Smooth muscle cell of the brain vasculature (primary cell): ENCODE data around the gene AIF1L.
"Not testable (repeated sequence)": the region's sequence is repeated elsewhere in the genome, so short reads cannot be mapped to it uniquely, and the experiment has no call there.

Experiments
- DNase-seq: peaks from one replicate; pipeline ENCODE4 v3.0.0-alpha.2; 2012; ENCODE audit warnings: low read depth, low spot score

The AIF1L gene

DNA sequence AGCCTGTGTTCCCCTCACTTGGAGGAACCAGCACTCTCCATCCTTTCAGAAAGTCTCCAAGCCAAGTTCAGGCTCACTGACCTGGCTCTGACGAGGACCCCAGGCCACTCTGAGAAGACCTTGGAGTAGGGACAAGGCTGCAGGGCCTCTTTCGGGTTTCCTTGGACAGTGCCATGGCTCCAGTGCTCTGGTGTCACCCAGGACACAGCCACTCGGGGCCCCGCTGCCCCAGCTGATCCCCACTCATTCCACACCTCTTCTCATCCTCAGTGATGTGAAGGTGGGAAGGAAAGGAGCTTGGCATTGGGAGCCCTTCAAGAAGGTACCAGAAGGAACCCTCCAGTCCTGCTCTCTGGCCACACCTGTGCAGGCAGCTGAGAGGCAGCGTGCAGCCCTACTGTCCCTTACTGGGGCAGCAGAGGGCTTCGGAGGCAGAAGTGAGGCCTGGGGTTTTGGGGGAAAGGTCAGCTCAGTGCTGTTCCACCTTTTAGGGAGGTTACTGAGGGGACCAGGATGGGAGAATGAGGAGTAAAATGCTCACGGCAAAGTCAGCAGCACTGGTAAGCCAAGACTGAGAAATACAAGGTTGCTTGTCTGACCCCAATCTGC is 24.4 kb downstream of the AIF1L start:
- no peak for DNase-seq

DNA sequence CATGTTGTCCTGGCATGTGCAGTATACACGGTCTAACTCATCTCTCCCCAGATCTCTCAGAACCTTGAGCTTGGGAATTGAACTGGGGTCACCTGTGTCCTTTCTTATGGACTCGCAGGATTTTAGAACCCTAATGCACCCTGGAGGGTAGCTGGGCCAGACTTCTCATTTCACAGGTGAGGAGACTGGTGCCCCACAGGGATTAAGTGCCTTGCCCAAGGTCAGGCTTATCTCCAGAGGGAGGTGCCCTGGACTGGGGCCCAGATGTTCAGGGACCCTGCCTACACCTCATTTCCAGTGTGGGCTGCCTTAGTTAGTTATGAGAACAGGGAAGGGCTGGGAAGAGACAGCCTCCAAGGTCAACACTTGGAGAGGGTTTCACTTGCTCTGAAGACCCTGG is 25.0 kb downstream of the AIF1L start:
- no peak for DNase-seq

DNA sequence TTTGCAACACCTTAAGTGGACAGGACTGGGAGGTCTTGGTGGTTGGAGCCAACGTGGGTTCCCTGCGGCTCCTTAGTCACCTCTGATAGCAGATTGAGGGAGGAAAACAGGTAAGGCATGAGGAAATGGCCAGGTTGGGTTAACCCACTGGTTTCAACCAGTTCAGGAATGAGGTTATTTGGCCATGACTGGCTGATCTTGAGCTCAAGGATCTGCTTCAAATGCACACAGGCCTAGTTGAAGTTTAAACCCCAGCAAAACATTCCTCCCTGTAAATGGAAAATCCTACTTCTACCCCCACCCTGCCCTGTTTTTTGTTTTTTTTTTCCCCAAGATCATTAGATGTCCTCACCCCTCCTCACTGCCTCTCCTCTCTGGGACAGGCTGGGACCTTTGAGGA is 25.8 kb downstream of the AIF1L start:
- no peak for DNase-seq

DNA sequence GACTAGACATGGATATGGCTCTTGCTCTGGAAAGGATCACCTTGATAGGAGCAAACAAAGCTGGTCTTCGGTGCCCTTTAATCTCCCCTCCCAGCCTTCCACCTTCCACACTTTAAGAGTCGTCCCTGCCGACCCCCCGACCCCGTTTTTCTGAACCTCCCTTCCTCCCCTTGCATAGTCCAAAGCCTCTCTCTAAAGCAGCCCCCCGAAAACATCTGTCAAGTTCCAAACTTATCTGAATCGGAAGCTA is 28.6 kb downstream of the AIF1L start:
- DNase-seq = no peak

DNA sequence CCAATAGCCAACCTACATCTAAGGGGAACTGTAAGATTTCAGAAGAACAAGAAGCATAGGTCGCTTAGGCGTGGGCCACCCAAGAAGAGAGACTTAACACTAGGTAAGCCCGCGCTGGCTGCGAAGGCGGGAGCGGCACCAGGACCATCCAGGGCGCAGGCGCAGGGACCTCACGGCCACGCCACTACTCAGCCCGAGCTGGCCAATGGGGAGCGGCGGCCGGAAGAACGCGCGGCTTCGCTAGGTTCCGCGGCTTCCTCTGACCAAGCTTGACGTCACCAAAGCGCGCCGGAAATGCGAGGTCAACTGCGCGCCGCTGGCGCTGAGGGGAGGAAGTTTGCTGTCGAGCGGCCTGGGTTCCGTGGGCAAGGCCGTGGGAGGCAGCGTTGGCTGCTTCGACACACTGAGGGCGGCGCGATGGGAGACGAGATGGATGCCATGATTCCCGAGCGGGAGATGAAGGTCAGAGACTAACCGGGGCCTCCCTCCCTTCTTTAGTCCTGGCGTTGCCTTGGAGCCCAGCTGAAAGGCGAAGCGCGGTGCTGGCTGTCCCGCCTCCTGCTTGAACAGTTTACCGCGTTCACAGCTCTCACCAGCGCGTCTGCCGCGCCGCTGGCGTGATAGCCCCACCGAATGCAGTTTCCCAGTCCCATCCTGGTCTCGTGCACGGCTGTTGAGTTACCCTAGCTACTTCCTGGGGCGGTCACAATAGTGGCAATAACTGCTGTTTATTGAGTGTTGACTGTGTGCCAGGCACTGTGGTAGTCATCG is 29.1 kb downstream of the AIF1L start, which contains the start of gene NUP214:
Gene NUP214, plus strand, starts transcription at position 299 of the 771 bp plus-strand sequence. Its CDS starts 119 bp downstream, at position 418.
- DNase-seq = peak; percentile 96

DNA sequence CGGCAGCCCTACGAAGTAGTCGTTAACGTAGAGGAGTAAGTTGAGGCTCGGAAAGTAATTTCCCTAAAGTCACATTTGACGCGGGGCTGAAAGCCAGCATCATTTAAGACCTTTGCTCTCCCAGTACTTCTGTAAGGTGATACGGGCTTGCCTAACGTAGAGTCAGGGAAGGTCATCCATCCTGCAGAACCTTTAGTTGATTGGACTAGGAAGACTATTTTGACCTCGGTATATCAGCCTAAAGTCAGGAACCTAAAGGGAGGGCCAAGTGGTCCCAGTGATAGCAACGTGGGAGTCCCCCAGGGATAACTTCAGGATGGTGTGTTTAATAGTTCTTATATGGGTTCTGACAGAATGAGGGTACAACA is 29.7 kb downstream of the AIF1L start:
- no peak for DNase-seq

DNA sequence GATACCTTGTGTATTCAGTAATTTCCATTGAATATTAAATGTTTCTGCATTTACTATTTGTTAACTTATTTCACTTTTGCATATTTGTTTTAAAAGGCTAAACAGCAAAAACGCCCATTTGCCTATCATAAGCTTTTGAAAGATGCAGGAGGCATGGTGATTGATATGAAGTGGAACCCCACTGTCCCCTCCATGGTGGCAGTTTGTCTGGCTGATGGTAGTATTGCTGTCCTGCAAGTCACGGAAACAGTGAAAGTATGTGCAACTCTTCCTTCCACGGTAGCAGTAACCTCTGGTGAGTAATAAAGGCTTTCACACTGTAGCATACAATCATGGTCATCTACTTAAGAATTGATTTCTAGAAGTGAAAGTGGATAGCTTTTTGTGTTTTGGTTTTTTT is 32.9 kb downstream of the AIF1L start:
- no peak for DNase-seq

DNA sequence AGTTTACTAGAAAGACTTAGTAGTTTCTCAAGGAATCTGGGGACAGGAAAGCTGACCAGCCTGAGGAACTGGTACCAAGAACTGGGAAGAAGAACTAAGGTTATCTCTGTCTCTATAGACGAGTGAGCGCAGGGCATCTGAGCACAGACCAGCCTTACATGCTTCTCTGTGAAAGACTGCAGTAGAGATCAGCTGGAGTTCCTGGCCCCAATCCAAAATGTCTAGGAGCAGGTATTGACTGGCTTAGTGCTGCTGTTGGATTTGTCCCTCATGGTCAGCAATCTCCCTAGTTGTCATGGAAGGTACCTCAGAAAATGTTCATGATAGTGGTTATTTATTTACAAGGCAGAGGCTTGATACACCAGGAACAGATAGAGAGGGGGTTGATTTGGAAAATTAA is 42.3 kb downstream of the AIF1L start:
- DNase-seq = no peak

DNA sequence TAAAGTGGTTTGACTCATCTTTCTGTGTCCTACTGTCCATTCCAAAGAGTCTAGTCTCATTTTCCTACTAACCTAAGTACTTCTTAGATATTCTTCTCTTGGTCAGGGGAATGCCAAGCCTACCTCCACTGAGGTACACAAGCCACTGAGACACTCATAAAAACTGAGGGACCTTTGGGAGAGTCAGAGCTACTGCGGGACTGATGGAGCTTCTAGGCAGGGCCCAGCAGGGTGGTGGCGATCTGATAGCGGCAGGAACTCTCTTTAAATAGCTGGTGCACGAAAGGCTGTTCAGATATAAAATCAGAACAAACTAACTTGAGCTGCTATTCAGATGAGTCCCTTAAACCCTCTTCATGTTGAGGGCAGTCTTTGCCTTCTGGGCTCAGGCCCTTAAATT is 43.8 kb downstream of the AIF1L start:
- DNase-seq = no peak

DNA sequence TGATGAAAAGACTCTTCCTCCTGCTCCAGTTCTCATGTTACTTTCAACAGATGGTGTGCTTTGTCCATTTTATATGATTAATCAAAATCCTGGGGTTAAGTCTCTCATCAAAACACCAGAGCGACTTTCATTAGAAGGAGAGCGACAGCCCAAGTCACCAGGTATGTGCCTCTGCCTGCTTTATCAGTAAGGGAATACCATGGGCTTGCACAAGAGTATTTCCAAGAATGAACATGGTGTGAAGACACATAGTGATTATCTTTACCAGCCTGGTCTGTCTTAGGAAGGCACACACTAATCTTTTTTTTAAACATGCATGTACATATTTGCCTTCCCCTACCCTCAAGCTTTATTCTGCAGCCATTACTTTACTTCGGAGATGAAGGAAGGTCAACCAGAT is 44.2 kb downstream of the AIF1L start:
- no peak for DNase-seq

DNA sequence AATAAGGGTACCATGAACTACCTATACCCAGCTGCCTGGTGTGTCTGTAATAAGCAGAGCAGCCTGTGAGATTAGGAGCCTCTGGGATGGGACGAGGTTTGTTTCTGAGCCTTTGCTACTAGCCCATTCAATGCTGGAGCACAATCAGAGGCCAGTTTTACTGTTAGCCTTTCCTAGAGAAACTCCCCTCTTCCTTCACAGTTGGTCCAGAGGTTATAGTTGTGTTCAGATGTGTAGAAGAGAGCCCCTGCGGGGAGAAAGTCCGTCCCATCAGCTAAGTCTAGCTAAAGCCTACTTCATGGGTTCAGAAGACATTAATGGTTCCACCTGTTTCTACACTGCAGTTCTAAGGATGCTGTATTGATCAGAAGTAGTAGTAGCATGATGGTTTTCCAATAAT is 45.8 kb downstream of the AIF1L start:
- no peak for DNase-seq

DNA sequence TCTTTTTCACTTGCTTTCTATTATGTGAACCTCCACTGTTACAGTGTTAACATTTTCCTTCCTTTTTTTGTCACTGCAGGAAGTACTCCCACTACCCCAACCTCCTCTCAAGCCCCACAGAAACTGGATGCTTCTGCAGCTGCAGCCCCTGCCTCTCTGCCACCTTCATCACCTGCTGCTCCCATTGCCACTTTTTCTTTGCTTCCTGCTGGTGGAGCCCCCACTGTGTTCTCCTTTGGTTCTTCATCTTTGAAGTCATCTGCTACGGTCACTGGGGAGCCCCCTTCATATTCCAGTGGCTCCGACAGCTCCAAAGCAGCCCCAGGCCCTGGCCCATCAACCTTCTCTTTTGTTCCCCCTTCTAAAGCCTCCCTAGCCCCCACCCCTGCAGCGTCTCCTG is 47.9 kb downstream of the AIF1L start:
- DNase-seq = no peak

DNA sequence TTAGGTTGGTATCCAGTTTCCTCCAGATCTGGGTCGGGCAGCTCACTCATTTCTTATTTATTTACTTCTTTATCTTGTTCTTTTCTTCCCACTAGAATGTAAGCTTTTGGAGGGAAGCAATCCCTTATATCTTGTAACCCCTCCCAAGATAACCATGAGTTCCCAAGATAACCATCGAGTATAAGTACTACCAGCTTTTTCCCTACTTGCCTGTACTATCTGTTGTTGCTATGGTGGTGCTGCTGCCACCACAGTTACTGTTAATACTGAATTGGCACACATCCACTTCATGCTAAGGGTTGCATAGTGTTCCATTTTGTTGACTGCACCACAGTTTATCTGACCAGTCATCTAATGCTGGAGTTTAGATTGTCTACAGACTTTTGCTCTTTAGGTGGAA is 48.9 kb downstream of the AIF1L start:
- no peak for DNase-seq

DNA sequence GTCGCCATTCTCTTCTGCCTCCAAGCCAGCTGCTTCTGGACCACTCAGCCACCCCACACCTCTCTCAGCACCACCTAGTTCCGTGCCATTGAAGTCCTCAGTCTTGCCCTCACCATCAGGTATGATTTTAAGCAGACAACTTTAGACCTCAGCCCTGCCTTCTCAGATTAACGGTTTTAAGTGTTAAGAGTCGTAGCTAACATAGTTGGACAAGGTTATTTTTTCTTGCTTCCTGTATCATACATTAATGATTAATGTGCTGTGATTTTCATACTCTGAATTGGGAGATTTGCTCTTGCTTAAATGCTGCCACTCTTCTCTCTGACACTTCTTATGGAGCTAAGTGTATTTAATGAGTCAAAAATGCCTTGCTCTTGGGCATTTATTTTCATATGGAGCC is 49.9 kb downstream of the AIF1L start:
- no peak for DNase-seq

DNA sequence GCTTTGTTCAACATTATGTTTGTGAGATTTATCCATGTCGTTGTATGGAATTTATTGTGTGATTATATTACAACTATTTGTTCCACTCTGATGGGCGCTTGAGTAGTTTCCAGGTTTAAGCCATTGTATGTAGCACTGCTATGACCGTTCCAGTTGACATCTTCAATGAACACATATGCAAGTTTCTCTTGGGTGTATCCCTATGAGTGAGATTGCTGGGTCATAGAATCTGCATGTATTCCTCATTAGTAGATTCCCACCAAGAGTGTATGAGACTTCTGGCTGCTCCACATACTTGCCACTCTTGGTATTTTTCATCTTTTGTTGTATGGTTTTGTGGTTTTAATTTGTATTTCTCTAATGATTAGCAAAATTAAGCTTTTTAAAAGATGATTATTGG is 51.9 kb downstream of the AIF1L start:
- DNase-seq = no peak

DNA sequence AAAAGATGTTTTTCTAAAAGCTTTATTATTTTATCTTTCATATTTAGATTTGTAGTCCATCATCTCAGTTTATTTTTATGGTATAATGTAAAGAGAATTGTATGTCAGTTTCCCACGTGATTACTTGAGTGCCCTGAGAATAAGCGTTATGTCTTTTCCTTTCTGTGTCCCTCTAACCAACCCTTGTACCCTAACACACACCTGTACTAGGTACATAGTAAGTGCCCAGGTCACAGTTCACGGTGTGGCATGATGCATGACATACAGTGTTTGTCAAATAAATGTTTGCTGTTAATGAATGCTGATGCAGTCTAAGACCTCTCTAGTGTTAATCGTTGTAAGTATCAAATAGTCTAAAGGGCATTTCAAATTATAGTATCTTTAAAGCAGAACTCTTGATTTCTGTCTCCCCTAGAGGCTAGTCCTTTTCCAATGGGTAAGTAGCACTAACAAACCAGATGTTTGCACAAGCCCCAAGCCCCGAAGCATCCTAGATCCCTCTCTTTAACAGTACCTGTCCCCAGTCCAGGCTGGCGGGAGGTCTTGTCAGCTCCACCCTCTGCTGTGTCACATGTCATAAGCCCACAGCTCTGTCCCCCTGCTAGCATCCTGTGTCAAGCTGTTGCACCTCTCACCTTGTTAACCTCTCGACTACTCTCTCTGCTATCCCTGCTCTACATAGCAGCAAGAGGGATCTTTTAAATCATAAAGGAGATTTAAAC is 52.8 kb downstream of the AIF1L start:
- no peak for DNase-seq

DNA sequence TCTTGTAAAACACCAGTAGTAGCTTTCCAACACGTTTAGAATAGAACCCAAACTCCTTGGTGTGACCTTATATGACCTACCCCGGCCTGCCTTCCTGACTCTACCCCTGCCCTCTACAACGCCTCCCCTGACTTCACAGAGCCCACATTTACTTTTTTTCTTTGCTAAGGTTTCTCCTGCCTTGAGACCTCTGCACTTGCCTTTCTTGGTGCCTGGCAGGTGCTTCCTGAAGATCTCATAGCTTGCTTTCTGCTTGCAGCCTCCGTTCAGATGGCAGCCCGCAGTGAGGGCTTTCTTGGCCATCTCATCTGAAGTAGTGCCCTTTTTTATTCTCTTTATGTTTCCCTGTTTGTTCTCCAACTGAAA is 53.3 kb downstream of the AIF1L start:
- no peak for DNase-seq

DNA sequence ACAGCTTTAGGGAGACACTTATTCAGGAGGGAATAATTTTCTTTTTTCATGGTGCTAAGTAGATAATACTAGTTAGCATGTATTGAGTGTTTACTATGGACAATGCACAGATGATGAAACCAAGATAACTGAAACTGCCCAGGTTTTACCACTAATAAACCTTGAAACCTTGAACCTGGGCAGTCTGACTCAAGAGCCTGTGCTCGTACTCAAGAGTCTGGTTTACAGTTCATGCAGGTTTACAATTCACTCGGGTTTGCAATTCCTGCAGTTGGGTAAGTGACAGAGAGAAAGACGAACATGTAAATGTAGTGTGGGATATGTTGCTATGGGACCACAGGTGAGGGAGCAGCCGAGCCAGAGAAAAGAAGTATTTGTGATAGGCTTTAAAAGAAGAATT is 57.3 kb downstream of the AIF1L start:
- no peak for DNase-seq

DNA sequence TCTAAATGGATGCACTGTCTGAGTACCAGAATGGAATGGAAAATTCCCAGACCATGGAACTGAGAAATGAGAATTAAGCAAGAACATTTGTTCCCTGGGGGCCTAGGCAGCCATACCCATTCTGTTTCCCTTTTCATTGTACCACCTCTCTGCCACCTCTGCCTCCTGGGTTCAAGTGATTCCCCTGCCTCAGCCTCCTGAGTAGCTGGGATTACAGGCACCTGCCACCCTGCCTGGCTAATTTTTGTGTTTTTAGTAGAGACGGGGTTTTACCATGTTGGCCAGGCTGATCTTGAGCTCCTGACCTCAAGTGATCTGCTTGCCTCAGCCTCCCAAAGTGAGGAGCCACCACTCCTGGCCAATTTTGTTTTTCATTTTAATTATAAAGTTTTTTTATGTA is 62.3 kb downstream of the AIF1L start:
- not testable (repeated sequence) for DNase-seq

DNA sequence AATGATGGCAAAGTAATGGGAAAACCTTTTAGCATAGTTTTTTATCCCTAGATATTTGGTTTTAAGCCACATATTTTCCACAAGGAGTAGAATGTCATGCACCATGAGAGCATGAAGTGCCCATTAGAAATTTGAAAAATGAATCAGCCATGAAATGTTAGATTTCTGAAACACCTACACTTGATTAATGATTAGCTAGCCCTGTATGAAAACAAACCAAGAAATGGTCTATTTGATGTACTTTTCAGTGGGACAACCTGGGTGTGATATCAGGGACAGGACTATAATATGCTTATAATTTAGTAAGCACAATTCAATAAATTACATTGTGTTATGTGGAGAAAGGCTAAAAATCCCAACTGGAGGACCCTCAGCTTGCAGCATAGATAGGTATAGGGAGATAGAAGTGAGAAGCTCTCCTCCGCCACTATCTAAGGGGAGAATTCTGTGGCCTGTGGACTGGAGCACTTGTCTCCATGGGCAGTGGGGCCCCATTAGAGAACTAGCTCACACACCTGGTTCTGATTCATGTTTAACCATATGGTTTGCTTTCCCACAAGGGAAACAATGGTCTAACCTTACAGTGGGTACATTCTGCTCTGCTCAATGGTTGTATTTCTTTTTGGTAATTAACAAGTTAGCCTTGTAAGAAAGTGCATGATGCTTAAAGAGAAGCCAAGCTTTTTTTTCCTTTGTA is 64.2 kb downstream of the AIF1L start:
- no peak for DNase-seq

DNA sequence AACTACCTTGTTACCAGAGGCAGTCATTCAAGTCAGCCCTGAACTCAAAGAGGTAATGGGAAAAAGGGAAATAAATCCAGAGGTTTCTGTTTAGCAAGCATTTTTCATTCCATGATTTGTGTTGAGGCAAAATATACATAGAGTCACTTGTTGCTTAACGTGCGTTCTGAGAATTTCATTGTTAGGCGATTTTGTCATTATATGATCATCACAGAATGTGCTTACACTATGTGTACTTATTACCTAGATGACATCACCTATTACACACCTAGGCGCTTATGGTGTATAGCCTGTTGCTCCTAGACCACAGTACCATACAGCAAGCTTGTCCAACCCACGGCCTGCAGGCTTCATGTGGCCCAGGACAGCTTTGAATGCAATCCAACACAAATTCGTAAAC is 65.3 kb downstream of the AIF1L start:
- DNase-seq = no peak

DNA sequence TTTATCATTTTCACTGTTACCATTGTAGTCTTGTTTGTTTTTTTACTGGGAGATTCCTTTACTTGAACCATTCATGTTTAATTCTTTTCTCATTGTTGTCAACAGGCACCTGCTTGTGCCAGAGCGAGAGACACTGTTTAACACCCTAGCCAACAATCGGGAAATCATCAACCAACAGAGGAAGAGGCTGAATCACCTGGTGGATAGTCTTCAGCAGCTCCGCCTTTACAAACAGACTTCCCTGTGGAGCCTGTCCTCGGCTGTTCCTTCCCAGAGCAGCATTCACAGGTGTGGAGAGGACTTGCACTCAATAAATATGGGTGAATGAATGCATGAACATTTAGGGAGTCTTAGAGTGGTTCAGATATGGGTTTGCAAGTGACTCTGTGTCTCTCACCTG is 66.6 kb downstream of the AIF1L start:
- no peak for DNase-seq

DNA sequence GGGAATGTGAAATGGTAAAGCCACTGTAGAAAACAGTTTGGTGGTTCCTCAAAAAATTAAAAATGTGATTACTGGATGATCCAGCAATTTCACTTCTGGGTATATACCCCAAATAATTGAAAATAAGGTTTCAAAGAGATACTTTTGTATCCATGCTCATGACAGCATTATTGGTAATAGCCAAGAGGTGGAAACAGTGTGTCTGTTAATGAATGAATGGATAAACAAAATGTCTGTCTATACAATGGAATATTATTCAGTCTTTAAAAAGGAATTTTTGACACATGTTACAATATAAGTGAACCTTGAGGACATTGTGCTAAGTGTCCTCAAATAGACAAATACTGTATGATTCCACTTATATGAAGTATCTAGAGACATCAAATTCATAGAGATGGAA is 69.2 kb downstream of the AIF1L start:
- no peak for DNase-seq
